ENCODE measurements around the gene BRCA2.
"Not testable (repeated sequence)": the region's sequence is repeated elsewhere in the genome, so short reads cannot be mapped to it uniquely, and the experiment has no call there.

BRCA2 gene

DNA sequence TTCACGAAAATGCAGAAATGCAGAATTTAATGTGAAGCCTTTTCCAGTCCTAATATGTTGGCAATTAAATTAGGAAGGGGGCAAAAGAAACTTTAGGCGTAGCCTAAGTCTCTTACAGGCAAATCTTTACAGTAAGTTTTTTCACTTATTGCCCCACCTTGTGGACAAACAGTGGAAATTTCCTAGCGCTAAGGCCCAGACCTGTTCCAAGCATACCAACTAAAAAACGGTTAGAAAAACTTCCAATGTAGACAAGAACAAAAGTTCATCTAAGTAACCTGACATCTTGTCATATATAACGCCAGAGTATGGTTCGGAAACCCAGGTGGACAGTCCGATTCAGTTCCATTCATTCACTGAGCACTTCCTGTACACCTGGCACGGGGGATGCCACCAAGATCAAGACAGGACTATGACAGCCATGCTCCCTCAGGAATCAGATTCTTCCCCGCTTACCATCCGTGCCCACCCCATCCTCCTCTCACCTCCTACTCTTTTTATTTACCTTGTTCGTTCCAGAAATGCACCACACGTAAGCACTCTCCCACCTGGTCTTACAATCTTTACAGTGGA lies 5.1 kb upstream of the BRCA2 start:
- DNase-seq, result no peak

DNA sequence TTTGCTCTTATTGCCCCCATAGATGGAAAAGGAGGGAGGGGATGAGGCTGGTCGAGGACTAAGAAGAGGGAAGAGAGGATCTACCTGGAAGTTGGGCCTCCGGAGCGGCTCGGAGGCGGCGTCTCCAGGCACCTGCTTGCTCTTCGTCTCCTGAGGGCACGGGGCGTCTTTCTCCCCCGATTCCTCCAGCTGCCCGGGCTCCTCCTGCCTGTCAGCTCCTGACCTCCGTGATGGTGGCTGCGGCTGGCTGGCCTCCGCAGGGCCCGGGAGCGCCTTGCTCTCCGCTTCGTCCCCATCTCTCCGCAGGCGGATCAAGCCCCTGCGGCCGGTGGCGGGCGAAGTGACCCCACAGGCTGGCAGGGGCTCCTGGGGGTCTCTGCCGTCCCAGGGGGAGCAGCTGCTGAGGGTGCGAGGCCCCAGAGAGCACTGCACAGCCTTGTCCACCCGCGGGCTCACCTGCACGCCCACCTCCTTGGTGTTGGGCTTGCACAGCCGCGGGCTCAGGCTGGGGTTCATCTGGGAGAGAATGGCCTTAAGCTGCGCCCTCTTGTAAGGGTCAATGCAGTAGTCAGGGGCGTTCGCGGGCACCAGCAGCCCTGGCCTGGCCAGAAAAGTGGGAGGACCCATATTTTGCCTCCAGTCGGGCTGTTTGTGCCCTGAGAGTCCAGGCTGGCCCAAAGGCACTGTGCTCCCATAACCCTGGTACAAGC lies 4.0 kb upstream of the BRCA2 start:
- no peak for DNase-seq

DNA sequence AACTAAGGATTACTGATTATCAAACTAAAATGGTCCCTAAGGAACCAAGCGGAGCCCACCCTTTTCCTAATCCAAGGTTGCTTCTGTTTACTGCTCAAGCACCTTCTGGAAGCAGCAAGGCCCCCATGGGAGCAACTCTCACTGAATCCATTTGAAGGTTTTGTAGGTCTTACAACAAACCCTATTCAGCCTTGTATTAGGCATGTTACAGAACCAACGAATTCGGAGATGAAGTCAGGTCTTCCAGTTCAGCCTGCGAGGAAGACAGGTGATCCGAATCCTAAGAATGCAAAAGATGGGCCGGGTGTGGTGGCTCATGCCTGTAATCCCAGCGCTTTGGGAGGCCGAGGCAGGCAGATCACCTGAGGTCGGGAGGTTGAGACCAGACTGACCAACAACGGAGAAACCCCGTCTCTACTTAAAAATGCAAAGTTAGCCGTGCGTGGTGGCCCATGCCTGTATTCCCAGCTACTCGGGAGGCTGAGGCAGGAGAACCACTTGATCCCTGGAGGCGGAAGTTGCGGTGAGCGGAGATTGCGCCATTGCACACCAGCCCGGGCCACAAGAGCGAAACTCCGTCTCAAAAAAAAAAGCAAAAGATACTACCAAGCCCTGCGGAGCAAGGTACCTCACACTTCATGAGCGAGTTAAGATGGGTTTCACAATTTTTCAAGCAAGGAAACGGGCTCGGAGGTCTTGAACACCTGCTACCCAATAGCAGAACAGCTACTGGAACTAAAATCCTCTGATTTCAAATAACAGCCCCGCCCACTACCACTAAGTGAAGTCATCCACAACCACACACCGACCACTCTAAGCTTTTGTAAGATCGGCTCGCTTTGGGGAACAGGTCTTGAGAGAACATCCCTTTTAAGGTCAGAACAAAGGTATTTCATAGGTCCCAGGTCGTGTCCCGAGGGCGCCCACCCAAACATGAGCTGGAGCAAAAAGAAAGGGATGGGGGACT lies 754 bp upstream of the BRCA2 start:
- no peak for DNase-seq

DNA sequence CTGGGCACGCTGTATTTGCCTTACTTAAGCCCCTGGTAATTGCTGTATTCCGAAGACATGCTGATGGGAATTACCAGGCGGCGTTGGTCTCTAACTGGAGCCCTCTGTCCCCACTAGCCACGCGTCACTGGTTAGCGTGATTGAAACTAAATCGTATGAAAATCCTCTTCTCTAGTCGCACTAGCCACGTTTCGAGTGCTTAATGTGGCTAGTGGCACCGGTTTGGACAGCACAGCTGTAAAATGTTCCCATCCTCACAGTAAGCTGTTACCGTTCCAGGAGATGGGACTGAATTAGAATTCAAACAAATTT lies 676 bp downstream of the BRCA2 start:
- no peak for DNase-seq

DNA sequence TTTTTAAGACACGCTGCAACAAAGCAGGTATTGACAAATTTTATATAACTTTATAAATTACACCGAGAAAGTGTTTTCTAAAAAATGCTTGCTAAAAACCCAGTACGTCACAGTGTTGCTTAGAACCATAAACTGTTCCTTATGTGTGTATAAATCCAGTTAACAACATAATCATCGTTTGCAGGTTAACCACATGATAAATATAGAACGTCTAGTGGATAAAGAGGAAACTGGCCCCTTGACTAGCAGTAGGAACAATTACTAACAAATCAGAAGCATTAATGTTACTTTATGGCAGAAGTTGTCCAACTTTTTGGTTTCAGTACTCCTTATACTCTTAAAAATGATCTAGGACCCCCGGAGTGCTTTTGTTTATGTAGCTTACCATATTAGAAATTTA lies 1.2 kb downstream of the BRCA2 start:
- DNase-seq, result no peak

DNA sequence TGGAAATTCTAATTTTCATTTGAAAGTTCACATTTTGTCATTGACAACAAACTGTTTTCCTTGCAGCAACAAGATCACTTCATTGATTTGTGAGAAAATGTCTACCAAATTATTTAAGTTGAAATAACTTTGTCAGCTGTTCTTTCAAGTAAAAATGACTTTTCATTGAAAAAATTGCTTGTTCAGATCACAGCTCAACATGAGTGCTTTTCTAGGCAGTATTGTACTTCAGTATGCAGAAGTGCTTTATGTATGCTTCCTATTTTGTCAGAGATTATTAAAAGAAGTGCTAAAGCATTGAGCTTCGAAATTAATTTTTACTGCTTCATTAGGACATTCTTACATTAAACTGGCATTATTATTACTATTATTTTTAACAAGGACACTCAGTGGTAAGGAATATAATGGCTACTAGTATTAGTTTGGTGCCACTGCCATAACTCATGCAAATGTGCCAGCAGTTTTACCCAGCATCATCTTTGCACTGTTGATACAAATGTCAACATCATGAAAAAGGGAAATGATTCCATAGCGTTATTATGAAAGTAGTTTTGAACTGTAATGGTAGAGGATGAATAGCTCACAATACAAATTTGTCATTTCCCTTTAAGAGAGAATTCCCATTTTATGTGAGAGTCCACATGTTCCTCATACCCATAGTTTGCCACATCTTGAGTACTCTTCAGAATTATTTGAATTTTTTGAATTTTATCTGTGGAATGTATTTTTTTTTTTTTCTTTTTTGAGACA lies 2.6 kb downstream of the BRCA2 start:
- no peak for DNase-seq

DNA sequence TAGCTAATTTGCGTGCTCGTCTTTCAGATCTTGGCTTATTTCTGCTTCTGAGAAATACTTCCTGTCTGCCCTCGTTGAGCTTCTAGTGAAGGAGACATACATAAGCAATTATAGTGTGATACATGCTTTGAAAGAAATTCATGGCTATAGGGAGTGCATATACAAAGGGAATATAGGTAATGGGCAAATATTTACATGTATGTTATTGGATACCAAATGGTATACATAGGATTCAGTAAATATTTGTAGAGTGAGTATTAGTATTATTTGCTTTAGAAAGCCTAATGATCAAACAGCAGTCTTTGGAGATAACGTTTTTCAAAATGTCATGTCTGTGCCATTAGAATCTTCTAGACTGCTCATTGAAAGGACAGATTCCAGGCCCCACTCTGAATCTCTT lies 5.2 kb downstream of the BRCA2 start:
- DNase-seq, result no peak

DNA sequence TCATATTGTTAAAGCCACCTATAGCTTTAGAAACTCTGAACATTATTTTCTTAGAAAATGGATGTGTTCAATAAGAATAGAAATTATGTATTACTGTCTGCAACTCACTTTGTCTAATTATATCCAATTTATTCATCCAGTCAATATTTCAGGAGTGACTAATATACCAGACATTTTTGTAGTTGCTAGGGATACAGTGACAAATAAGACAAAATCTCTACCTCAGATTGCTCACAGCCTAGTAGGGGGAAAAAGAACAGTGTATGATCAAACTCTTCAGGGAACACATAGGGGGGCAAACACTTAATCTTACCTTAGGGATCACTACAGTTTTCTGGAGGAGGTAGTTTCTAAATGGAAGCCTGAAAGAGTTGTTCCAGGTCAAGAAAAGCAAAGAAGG lies 8.6 kb downstream of the BRCA2 start:
- DNase-seq, result no peak

DNA sequence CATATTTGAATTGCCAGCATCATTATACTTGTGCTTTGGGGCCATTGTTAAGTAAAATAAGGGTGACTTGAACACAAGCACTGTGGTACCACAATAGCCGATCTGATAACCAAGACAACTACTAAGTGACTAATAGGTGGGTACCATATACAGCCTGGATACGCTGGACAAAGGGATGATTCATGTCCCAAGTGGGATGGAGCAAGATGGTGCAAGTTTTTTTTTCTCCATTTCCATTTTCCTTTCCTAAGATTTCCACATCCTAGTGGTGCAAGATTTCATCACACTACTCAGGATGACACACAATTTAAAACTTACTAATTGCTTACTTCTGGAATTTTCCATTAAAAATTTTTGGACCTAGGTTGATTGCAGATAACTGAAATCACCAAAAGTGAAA lies 15.1 kb downstream of the BRCA2 start:
- no peak for DNase-seq

DNA sequence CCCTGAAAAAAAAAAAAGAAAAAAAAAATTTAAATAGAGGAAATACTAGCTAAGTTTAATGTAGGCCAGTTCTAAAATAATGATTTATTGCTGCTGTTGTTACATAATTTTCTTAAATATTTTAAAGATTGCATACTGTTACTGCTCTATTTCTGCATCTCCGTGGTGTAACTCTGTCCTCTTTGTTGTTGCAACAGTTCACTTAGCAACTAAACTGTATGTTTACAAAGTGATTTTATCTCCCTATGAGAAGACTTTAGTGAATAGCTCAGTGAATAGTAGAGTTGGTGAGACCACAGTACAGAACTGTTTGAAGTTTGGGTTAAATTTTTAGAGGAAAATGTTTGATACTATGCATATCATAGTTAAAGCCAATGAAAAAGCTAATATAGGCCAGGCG lies 19.4 kb downstream of the BRCA2 start:
- DNase-seq, result no peak

DNA sequence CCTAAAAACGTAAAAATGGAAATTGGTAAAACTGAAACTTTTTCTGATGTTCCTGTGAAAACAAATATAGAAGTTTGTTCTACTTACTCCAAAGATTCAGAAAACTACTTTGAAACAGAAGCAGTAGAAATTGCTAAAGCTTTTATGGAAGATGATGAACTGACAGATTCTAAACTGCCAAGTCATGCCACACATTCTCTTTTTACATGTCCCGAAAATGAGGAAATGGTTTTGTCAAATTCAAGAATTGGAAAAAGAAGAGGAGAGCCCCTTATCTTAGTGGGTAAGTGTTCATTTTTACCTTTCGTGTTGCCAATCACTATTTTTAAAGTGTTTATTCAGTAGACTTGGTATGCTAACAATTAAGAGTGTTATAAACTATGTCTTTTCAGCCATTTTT lies 25.6 kb downstream of the BRCA2 start:
- no peak for DNase-seq

DNA sequence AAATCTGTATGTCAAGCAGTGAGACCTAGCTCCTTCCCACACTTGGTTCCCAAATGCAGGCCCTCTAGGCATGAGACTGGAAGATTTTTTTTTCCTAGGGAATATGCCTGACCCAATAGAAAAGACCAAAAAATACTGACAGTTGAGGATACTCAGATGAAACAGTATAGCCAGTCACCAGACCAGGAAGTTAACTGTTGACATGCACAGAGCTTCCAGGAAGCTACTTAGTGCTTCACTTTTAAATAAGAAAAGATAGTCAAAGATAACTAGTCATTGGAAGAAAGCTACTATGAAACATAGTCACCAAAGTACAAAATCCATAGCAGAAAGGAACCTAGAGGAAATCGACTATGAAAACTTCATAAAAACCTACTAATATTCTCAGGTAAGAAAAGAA lies 32.3 kb downstream of the BRCA2 start:
- DNase-seq, result no peak

DNA sequence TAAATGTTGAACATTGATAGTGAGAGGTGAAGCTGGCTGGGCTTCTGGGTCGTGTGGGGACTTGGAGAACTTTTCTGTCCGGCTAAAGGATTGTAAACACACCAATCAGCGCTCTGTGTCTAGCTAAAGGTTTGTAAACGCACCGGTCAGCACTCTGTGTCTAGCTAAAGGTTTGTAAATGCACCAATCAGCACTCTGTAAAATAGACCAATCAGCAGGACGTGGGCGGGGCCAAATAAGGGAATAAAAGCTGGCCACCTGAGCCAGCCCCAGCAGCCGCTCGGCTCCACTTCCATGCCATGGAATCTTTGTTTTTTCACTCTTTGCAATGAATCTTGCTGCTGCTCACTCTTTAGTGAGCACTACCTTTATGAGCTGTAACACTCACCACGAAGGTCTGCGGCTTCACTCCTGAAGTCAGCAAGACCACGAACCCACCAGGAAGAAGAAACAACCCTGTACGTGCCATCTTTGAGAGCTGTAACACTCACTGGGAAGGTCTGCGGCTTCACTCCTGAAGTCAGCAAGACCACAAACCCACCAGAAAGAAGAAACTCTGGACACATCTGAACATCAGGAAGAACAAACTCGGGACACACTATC lies 35.6 kb downstream of the BRCA2 start:
- DNase-seq, result not testable (repeated sequence)

DNA sequence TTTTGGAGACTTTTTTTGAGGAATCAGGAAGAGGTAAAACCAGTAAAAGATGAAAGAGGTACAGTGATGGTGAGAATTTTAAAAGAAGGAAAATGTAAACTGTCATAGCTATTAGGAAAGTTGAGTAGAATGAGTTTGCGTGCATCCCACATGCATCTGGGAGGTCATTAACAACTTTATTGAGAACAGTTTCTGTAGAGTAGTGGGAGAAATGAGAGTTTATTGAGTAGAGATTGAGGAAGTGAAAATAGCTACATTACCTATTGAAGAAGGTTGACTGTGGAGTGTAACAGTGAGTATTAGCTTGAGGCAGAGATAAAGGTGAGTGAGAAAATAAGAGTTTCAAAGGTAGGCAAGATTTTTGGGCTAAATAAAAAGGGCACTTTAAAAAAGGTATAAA lies 38.7 kb downstream of the BRCA2 start:
- no peak for DNase-seq

DNA sequence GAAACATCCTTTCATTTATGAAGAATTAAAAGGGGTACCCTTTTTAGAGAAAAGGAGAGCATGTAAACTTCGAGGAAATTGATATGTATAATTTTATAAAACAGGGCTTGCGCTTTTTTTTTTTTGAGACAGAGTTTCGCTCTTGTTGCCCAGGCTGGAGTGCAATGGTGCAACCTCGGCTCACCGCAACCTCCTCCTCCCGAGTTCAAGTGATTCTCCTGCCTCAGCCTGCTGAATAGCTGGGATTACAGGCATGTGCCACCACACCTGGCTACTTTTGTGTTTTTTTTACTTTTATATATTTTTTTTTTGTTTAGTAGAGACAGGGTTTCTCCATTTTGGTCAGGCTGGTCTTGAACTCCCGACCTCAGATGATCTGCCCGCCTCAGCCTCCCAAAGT lies 40.6 kb downstream of the BRCA2 start:
- DNase-seq, result not testable (repeated sequence)

DNA sequence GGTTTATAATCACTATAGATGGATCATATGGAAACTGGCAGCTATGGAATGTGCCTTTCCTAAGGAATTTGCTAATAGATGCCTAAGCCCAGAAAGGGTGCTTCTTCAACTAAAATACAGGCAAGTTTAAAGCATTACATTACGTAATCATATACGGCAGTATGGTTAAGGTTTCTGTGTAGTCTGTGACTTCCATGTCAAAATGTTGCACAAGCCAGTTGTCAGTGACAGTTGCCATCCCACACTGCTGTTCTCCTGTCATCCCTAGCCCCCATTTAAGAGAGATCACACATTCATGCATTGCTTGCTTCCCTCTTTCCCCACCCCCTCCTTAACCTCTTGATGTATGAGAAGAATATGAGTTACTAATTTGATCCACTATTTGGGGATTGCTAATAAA lies 47.3 kb downstream of the BRCA2 start:
- no peak for DNase-seq

DNA sequence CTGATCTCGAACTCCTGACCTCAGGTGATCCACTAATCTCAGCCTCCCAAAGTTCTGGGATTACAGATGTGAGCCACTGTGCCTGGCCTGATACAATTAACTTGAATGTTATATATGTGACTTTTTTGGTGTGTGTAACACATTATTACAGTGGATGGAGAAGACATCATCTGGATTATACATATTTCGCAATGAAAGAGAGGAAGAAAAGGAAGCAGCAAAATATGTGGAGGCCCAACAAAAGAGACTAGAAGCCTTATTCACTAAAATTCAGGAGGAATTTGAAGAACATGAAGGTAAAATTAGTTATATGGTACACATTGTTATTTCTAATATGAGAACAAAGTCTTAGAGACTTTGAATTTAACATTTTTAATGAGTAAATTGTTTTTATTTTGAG lies 55.5 kb downstream of the BRCA2 start:
- no peak for DNase-seq

DNA sequence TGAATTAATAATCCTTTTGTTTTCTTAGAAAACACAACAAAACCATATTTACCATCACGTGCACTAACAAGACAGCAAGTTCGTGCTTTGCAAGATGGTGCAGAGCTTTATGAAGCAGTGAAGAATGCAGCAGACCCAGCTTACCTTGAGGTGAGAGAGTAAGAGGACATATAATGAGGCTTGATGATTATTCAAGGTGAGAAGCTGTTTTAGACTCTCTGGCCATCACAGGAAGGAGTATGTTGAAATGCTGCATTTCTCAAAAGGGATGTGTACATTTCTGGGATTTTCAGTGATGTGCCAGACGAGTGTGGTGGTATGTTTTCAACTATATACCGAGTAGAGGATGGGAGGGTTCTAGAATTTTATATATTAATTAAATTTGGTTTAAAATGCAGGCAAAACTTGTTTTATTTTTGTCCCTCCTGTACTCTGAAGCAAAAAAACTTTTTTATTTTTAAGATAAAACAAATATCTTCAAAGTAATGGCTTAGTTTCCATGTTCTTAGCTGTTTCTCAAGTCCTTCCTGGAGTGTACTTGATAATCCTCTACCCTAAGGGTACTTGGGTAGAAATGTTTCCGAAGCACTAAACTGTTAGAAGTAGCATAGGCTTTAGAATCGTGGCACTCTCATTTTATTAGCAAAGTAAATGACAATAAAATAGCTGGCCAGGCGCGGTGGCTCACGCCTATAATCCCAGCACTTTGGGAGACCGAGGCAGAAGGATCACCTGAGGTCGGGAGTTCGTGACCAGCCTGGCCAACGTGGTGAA lies 61.5 kb downstream of the BRCA2 start:
- no peak for DNase-seq

DNA sequence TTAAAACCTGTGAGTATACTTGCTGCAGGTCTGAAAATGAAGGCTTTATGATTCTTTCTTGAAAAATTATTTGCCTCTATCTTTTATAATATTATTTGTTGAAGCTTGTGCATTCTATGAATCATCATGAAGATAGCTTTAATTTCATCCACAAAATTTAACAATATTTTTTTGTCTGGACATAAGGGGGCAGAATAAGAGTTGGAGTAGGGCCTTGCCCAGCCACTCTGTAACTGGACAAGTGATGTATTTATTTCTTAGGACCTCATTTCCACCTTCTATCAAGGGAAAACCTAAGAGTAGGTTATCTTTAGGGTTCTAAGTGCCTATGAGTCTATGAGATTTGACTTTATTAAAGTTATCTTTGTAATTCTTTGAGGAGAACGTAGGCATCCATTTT lies 62.7 kb downstream of the BRCA2 start:
- DNase-seq, result no peak

DNA sequence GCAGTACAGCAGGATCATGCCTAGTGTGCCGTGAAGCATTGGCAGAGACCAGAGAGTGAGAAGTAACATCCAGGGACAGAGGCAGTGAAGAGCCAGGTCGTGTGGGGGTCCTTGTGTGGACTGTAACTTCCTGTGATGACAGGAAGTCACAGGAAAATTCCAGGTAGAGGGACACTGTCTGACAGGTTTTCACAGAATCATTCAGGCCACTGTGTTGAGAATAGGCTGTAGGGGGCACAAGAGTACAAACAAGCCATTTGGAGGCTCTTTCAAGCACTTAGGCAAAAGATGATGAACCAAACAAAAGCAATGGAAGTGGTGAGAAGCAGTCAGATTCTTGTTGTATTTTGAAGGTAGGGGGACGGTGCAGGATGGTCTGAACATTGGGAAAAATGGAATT lies 66.2 kb downstream of the BRCA2 start:
- no peak for DNase-seq

DNA sequence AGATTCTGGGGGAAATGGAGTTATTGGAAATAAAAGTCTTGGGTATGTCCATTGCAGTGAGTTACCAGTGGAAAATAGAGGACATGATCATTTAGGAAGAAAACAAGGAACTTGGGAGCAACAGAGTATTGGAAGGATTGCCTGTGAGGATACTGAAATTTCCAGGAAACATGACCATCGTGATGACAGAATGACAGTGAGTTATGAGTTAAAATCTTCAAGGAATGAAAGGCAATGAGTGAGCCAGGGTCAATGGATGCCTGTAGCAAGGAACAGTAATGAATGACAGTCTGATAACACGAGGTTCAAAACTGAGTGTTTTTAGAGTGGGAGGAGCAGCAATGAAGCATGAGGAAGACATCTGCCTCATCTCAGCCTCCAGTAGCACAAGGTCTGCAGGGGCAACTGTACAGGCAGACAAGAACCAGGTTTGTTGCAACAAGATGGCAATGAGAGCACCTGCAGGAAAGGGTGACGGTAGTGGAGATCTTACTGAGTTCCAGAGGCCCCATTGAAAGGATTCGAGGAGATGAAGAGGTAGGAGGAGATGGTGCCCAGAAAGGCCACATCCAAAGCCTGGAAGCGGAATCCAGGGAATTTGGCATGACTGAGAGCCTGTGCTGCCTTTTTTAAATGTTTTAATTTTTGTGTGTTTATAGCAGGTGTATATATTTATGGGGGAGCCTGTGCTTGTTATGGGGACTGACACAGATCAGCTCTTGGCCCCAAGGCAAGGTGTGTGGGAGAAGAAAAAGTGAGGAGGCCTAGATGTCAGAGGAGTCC lies 68.7 kb downstream of the BRCA2 start:
- DNase-seq, result no peak
